IMR-90 (cell line): Measurements from ENCODE around the gene CHIC1. TPM values are rescaled to one million over a fixed set of nuclear protein-coding genes. Genes with fewer than 3 reads are reported as not detected.

Source experiments
- ATAC-seq: fragments of 200-7000 bp; cut with Tn5 transposase; 2 replicates; pipeline ENCODE4 v1.9.1; 2020; ENCODE audit warnings: low read depth, mild to moderate bottlenecking, moderate library complexity
- Bru-seq: library from RNA; stranded (reverse); fragments of 400-500 nt; gene quantifications from one replicate; lab custom pipeline; 2021; lab: Mats Ljungman, UMichigan
- BruChase-seq, 2 experiments: library from RNA; stranded (reverse); fragments of 400-500 nt; gene quantifications; one replicate each; lab custom pipeline; 2021; lab: Mats Ljungman, UMichigan
- BruUV-seq: library from RNA; stranded (reverse); fragments of 400-500 nt; replicated peaks from 2 replicates; lab custom pipeline; 2021; lab: Mats Ljungman, UMichigan
- CTCF ChIA-PET: fragments of 300-600 bp; formaldehyde crosslinking; extraction: SDS; loops from one replicate; lab custom pipeline; 2021; ENCODE audit warnings: antibody characterized with exemption; lab: Yijun Ruan, JAX
- POLR2A ChIA-PET: fragments of 300-600 bp; sonication (Branson Sonifier 250); formaldehyde crosslinking; loops from one replicate; lab custom pipeline; 2022; ENCODE audit warnings: antibody characterized with exemption; ENCODE audit not compliant: unreplicated experiment; lab: Charles Lee
- DNase-seq: peaks from one replicate; pipeline ENCODE4 v3.0.0; 2013
- H2AFZ ChIP-seq: replicated peaks from 2 replicates; pipeline ENCODE3; 2013; ENCODE audit warnings: low read length, mild to moderate bottlenecking; ENCODE audit not compliant: poor library complexity
- H2AK5ac ChIP-seq: 2 replicates; pipeline ENCODE4 v1.6.1; 2013; ENCODE audit warnings: low read depth, low read length, inconsistent platforms
- H2AK9ac ChIP-seq: replicated peaks from 2 replicates; pipeline ENCODE3; 2013; ENCODE audit warnings: mild to moderate bottlenecking, low read depth, low read length, moderate library complexity; ENCODE audit not compliant: poor library complexity
- H2BK120ac ChIP-seq: 2 replicates; pipeline ENCODE4 v1.6.1; 2013; ENCODE audit warnings: low read depth, low read length, inconsistent platforms
- H2BK15ac ChIP-seq: 3 replicates; pipeline ENCODE4 v1.6.1; 2013; ENCODE audit warnings: low read depth, low read length, inconsistent platforms
- H2BK20ac ChIP-seq: 2 replicates; pipeline ENCODE4 v1.6.1; 2013; ENCODE audit warnings: low read depth, mild to moderate bottlenecking, inconsistent platforms, low read length, moderate library complexity
- H2BK5ac ChIP-seq: 2 replicates; pipeline ENCODE4 v1.6.1; 2013; ENCODE audit warnings: mild to moderate bottlenecking, low read depth, low read length, inconsistent platforms; ENCODE audit not compliant: poor library complexity, severe bottlenecking
- H3K14ac ChIP-seq: replicated peaks from 2 replicates; pipeline ENCODE4 v1.6.1; 2013; ENCODE audit warnings: low read depth, low read length, inconsistent platforms
- H3K18ac ChIP-seq: 2 replicates; pipeline ENCODE4 v1.6.1; 2013; ENCODE audit warnings: low read depth, low read length, control low read depth
- H3K23ac ChIP-seq: 2 replicates; pipeline ENCODE4 v1.6.1; 2013; ENCODE audit warnings: low read depth, low read length, inconsistent platforms
- H3K27ac ChIP-seq: 2 replicates; pipeline ENCODE4 v1.5.1; 2013; ENCODE audit warnings: mild to moderate bottlenecking, control low read depth, low read length; ENCODE audit not compliant: insufficient read depth
- H3K27me3 ChIP-seq: 2 replicates; pipeline ENCODE4 v1.6.1; 2013; ENCODE audit warnings: low read length; ENCODE audit not compliant: control insufficient read depth, insufficient read depth
- H3K36me3 ChIP-seq: 2 replicates; pipeline ENCODE4 v1.6.1; 2013; ENCODE audit warnings: low read length, mixed read lengths; ENCODE audit not compliant: control insufficient read depth, insufficient read depth
- H3K4ac ChIP-seq: 2 replicates; pipeline ENCODE4 v1.6.1; 2013; ENCODE audit warnings: low read depth, low read length, inconsistent platforms
- H3K4me1 ChIP-seq: 2 replicates; pipeline ENCODE4 v1.6.1; 2013; ENCODE audit warnings: low read length, mixed read lengths; ENCODE audit not compliant: control insufficient read depth, insufficient read depth
- H3K4me2 ChIP-seq: 2 replicates; pipeline ENCODE4 v1.6.1; 2013; ENCODE audit warnings: low read depth, mild to moderate bottlenecking, control low read depth, low read length, moderate library complexity
- H3K4me3 ChIP-seq: 2 replicates; pipeline ENCODE4 v1.5.1; 2013; ENCODE audit warnings: low read depth, mild to moderate bottlenecking, control low read depth, low read length, moderate library complexity; ENCODE audit not compliant: insufficient read depth
- H3K56ac ChIP-seq: 2 replicates; pipeline ENCODE4 v1.6.1; 2013; ENCODE audit warnings: low read length, inconsistent platforms; ENCODE audit not compliant: insufficient read depth; ENCODE audit errors: extremely low read depth
- H3K79me1 ChIP-seq, 2 experiments: 2 replicates each; pipeline ENCODE4 v1.6.1; 2013; ENCODE audit warnings: low read length in 2 of 2, inconsistent platforms in 1 of 2, low read depth in 1 of 2
- H3K9ac ChIP-seq: 2 replicates; pipeline ENCODE4 v1.6.1; 2013; ENCODE audit warnings: low read depth, low read length, control low read depth
- H3K9me1 ChIP-seq: 2 replicates; pipeline ENCODE4 v1.6.1; 2013; ENCODE audit warnings: low read length, inconsistent platforms; ENCODE audit not compliant: insufficient read depth
- H3K9me3 ChIP-seq: 2 replicates; pipeline ENCODE4 v1.6.1; 2013; ENCODE audit warnings: low read length; ENCODE audit not compliant: control insufficient read depth, insufficient read depth
- H4K20me1 ChIP-seq: 2 replicates; pipeline ENCODE4 v1.6.1; 2013; ENCODE audit warnings: low read length, inconsistent platforms; ENCODE audit not compliant: insufficient read depth
- H4K5ac ChIP-seq: 2 replicates; pipeline ENCODE4 v1.6.1; 2013; ENCODE audit warnings: mild to moderate bottlenecking, low read depth, low read length, control low read depth
- H4K8ac ChIP-seq, 2 experiments: 2 replicates each; pipeline ENCODE4 v1.6.1; 2013; ENCODE audit warnings: low read depth in 2 of 2, low read length in 2 of 2, control low read depth in 1 of 2, inconsistent platforms in 1 of 2
- H4K91ac ChIP-seq: 2 replicates; pipeline ENCODE4 v1.6.1; 2013; ENCODE audit warnings: low read depth, low read length, inconsistent platforms; ENCODE audit not compliant: insufficient read depth
- BHLHE40 ChIP-seq: fragments of 150-350 bp; IDR thresholded peaks from 2 replicates; pipeline ENCODE4 v1.6.1; 2016; ENCODE audit warnings: mild to moderate bottlenecking, low read depth, low read length
- CEBPB ChIP-seq: IDR thresholded peaks from 2 replicates; pipeline ENCODE4 v1.6.1; 2012; ENCODE audit warnings: low read depth, low read length, improper control_type of control experiment
- CHD1 ChIP-seq: IDR thresholded peaks from 2 replicates; pipeline ENCODE4 v1.6.1; 2012; ENCODE audit warnings: low read depth, low read length, improper control_type of control experiment
- FOS ChIP-seq: fragments of 150-350 bp; IDR thresholded peaks from 2 replicates; pipeline ENCODE4 v1.6.1; 2016; ENCODE audit warnings: low read depth, low read length
- MAFK ChIP-seq: IDR thresholded peaks from 2 replicates; pipeline ENCODE4 v1.6.1; 2012; ENCODE audit warnings: low read depth, low read length, improper control_type of control experiment
- MAZ ChIP-seq: IDR thresholded peaks from 2 replicates; pipeline ENCODE4 v1.6.1; 2012; ENCODE audit warnings: low read depth, mild to moderate bottlenecking, low read length, improper control_type of control experiment, moderate library complexity, borderline replicate concordance
- MXI1 ChIP-seq: IDR thresholded peaks from 2 replicates; pipeline ENCODE4 v1.6.1; 2012; ENCODE audit warnings: low read depth, mild to moderate bottlenecking, low read length, moderate library complexity, borderline replicate concordance
- NFE2L2 ChIP-seq: fragments of 150-350 bp; IDR thresholded peaks from 2 replicates; pipeline ENCODE4 v1.6.1; 2016; ENCODE audit warnings: low read depth, mild to moderate bottlenecking, low read length
- POLR2A ChIP-seq: IDR thresholded peaks from 2 replicates; pipeline ENCODE4 v1.6.1; 2012; ENCODE audit warnings: mild to moderate bottlenecking, low read depth, low read length
- RAD21 ChIP-seq: IDR thresholded peaks from 2 replicates; pipeline ENCODE4 v1.6.1; 2012; ENCODE audit warnings: low read length, improper control_type of control experiment
- RFX5 ChIP-seq: IDR thresholded peaks from 2 replicates; pipeline ENCODE4 v1.8.0; 2012; ENCODE audit warnings: low read depth, mild to moderate bottlenecking, low read length, moderate library complexity
- SMC3 ChIP-seq: fragments of 150-350 bp; IDR thresholded peaks from 2 replicates; pipeline ENCODE4 v1.6.1; 2016; ENCODE audit warnings: low read depth, mild to moderate bottlenecking, antibody characterized with exemption, low read length, moderate library complexity
- WGBS, 2 experiments: methylation state at CpG; one replicate each; pipeline versions ENCODE4 v1.1.5 to v1.1.7; 2013; ENCODE audit warnings: missing lambda C conversion rate in 2 of 2; ENCODE audit not compliant: insufficient read length in 1 of 2; ENCODE audit errors: extremely low coverage in 2 of 2; 5-methylcytosine and 5-hydroxymethylcytosine counted together
- dilution Hi-C: fragments of 300-500 bp; cut with HindIII; formaldehyde crosslinking; loops from one replicate; pipeline ENCODE4 v1.14.3; 2018; ENCODE audit warnings: low sequenced_read_pairs; ENCODE audit not compliant: unreplicated experiment
- in situ Hi-C: fragments of 300-500 bp; cut with MboI; formaldehyde crosslinking; loops from 3 replicates; pipeline ENCODE4 v1.14.3; 2019; ENCODE audit warnings: low sequenced_read_pairs, inconsistent platforms, mixed read lengths
- intact Hi-C: fragments of 100-400 bp; cut with micrococcal nuclease; formaldehyde crosslinking; loops from 2 replicates; pipeline ENCODE4 v1.10.0; 2022
- long read RNA-seq: library from polyadenylated mRNA; unstranded; transcript quantifications from one replicate; pipeline ENCODE4 v2.0.0, GENCODE V29; 2021; ENCODE audit not compliant: unreplicated experiment
- polyA plus RNA-seq, 3 experiments: library from polyadenylated mRNA; depleted of rRNA; stranded (reverse); fragments of >200 nt; gene quantifications; 2 replicates each; pipeline ENCODE4 v1.2.3, GENCODE V29; 2012; ENCODE audit warnings: low replicate concordance in 1 of 3
- total RNA-seq: library from RNA; depleted of rRNA; stranded (reverse); fragments of >200 nt; gene quantifications from 2 replicates; pipeline ENCODE4 v1.2.3, GENCODE V29; 2012; rRNA removed
- TF ChIP-seq, protein P1 (sequence below): fragments of 150-350 bp; IDR thresholded peaks from 2 replicates; pipeline ENCODE4 v1.6.1; 2016; ENCODE audit warnings: low read depth, mild to moderate bottlenecking, low read length, moderate library complexity, borderline replicate concordance
- TF ChIP-seq, protein P2 (sequence below): fragments of 150-350 bp; IDR thresholded peaks from 2 replicates; pipeline ENCODE4 v1.6.1; 2017; ENCODE audit warnings: mild to moderate bottlenecking, antibody characterized with exemption, low read length, low read depth

CHIC1 gene
- total RNA-seq, result 7.3 and 13.1 TPM in 2 replicates
- polyA plus RNA-seq (2012; rRNA removed), result 3.0 and 4.0 TPM in 2 replicates
- 0.90 and 0.97 TPM in 2 replicates for polyA plus RNA-seq (2012; cell fraction: cytosol; rRNA removed)
- 1.7 and 6.0 TPM in 2 replicates for polyA plus RNA-seq (2012; cell fraction: nucleus; rRNA removed; ENCODE audit: low replicate concordance)
- percentile 60 among the genes with signal in this experiment for Bru-seq, nascent RNA
- percentile 54 among the genes with signal in this experiment for BruChase-seq, experiment 1, labeled RNA remaining after a 6-hour chase
- BruChase-seq, experiment 2, labeled RNA remaining after a 2-hour chase, result percentile 64 among the genes with signal in this experiment
- long read RNA-seq, partial matches to known transcripts, result 1 of 2 reads
- long read RNA-seq, other reads (novel, unspliced or antisense), result 1 of 2 reads

DNA sequence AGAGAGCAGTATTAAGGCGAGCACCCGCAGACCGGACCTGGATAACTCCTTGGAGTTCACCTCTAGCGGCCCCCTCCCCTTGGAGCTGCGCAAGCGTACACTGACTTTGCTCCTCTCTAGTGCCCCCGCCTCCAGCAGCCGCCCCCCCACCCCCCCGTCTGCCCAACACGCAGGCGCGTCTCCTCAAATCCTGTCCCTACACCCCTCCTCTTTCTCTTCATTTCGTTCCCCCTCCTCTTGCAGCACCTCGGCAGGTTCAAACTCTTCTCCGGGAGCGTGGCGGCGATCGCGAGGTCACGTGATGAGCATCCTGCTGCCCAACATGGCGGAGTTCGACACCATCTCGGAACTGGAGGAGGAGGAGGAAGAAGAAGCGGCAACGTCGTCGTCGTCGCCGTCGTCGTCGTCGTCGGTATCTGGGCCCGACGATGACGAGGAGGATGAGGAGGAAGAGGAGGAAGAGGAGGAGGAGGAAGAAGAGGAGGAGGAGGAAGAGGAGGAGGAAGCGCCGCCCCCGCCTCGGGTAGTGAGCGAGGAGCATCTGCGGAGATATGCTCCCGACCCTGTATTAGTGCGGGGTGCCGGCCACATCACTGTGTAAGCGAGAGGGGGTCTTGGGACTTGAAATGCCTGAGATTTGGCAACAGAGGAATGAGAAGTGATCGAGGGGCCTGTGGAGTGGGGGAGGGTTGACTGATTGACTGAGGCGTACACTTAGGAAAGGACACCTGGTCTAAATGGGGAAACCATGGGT is at the start of gene CHIC1:
Gene CHIC1, plus strand, starts transcription at position 214 of the 754 bp plus-strand sequence. Its CDS starts 88 bp downstream, at position 302.
- Histone ChIP-seq H3K27me3 (no peaks in the 10 kb centered on the region), H3K23ac (peak within 1 kb of the TSS; percentile 13; the same call in 1 of the 2 replicates), H2BK5ac (peak within 1 kb of the TSS; percentile 81), H3K27ac (peak within 1 kb of the TSS; percentile 96), H4K5ac (peak within 1 kb of the TSS; percentile 92), H3K4me1 (no peaks in the 10 kb centered on the region), H2BK20ac (peak within 1 kb of the TSS; percentile 64; the same call in 1 of the 2 replicates), H3K9me3 (no peaks in the 10 kb centered on the region), H3K56ac (peak within 1 kb of the TSS; percentile 28; the same call in 1 of the 2 replicates), H3K4ac (peak within 1 kb of the TSS; percentile 97), H2AK9ac (no peak within 1 kb of the TSS), H3K79me1 (peaks cover 0 to 7% of the 10 kb centered on the region in 2 experiments; a peak in 2 of 4 replicates), H3K4me2 (peak within 1 kb of the TSS; percentile 84), H3K9me1 (no peaks in the 10 kb centered on the region; the same call in 1 of the 2 replicates), H3K14ac (peak within 1 kb of the TSS; percentile 94), H3K36me3 (no peaks in the 10 kb centered on the region), H3K9ac (peak within 1 kb of the TSS; percentile 85), H2BK15ac (peak within 1 kb of the TSS; percentile 60; the same call in 1 of the 3 replicates), H4K20me1 (no peaks in the 10 kb centered on the region), H4K91ac (peak within 1 kb of the TSS; percentile 96), H3K18ac (peak within 1 kb of the TSS; percentile 86), H4K8ac (peak within 1 kb of the TSS; percentile 95 to 96), H2BK120ac (peak within 1 kb of the TSS; percentile 91), H3K4me3 (peak within 1 kb of the TSS; percentile 95), H2AFZ (peak within 1 kb of the TSS; percentile 96), H2AK5ac (peak within 1 kb of the TSS; percentile 75; the same call in 1 of the 2 replicates)
- intact Hi-C loops (no loop called here), in situ Hi-C loops (no loop called here), dilution Hi-C loops (no loop called here)
- DNase-seq (peak; percentile 66), ATAC-seq (peak; percentile 73)
- ChIA-PET POLR2A (no interaction called here), CTCF (no interaction called here)
- 23% methylated on average over 24 of the region's 51 CpGs; no CpG with 5 or more reads in 1 of the 2 experiments for WGBS, 2 experiments
- BruUV-seq, result no TSS peak
- TF ChIP-seq, protein P1, sequence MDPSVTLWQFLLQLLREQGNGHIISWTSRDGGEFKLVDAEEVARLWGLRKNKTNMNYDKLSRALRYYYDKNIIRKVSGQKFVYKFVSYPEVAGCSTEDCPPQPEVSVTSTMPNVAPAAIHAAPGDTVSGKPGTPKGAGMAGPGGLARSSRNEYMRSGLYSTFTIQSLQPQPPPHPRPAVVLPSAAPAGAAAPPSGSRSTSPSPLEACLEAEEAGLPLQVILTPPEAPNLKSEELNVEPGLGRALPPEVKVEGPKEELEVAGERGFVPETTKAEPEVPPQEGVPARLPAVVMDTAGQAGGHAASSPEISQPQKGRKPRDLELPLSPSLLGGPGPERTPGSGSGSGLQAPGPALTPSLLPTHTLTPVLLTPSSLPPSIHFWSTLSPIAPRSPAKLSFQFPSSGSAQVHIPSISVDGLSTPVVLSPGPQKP, result no peak
- TF ChIP-seq BHLHE40 (peak; percentile 59; the same call in 1 of the 2 replicates), SMC3 (no peak), RFX5 (no peak), MXI1 (no peak), POLR2A (peak; percentile 33; the same call in 1 of the 2 replicates), MAZ (peak; percentile 71; the same call in 1 of the 2 replicates), FOS (no peak), RAD21 (no peak), CEBPB (no peak), MAFK (no peak), CHD1 (no peak), NFE2L2 (no peak)
- TF ChIP-seq, protein P2, sequence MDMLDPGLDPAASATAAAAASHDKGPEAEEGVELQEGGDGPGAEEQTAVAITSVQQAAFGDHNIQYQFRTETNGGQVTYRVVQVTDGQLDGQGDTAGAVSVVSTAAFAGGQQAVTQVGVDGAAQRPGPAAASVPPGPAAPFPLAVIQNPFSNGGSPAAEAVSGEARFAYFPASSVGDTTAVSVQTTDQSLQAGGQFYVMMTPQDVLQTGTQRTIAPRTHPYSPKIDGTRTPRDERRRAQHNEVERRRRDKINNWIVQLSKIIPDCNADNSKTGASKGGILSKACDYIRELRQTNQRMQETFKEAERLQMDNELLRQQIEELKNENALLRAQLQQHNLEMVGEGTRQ, result peak; percentile 88
